Measurements from ENCODE around the gene RNF26.

Gene RNF26

GRCh38 chr11:119309411-119309810 is 24.9 kb upstream of the RNF26 start:
- DNase-seq (no peak), ATAC-seq (no peak)
- H3K27ac Mint-ChIP-seq, result peak overlapping the region in 1 of 2 donors; percentile 87
- H3K27me3 Mint-ChIP-seq, result peaks cover 2% of the 10 kb centered on the region
- peaks cover 37% of the 10 kb centered on the region for H3K4me1 Mint-ChIP-seq
- no peaks in the 10 kb centered on the region for H3K9me3 Mint-ChIP-seq
- no peak overlapping the region for H3K4me3 Mint-ChIP-seq

- ATAC-seq (no peak), DNase-seq (no peak)
- Mint-ChIP-seq H3K9me3 (no peaks in the 10 kb centered on the region), H3K27ac (peak overlapping the region in 1 of 2 donors; percentile 87), H3K27me3 (peaks cover 9% of the 10 kb centered on the region), H3K4me3 (no peak overlapping the region), H3K4me1 (peaks cover 36% of the 10 kb centered on the region)
These were observed 24.2 kb upstream of the RNF26 start for GRCh38 chr11:119309953-119310681.

- Mint-ChIP-seq H3K27me3 (peaks cover 14% of the 10 kb centered on the region), H3K4me1 (peaks cover 36% of the 10 kb centered on the region), H3K9me3 (no peaks in the 10 kb centered on the region), H3K4me3 (no peak overlapping the region), H3K27ac (no peak overlapping the region)
- no peak for ATAC-seq
- no peak for DNase-seq
These were observed 23.7 kb upstream of the RNF26 start for GRCh38 chr11:119310682-119311052.

- ATAC-seq (no peak), DNase-seq (no peak)
- Mint-ChIP-seq H3K4me1 (peaks cover 42% of the 10 kb centered on the region), H3K27me3 (peaks cover 51% of the 10 kb centered on the region), H3K27ac (no peak overlapping the region), H3K9me3 (no peaks in the 10 kb centered on the region), H3K4me3 (peak overlapping the region; percentile 80 to 88)
These were observed 19.6 kb upstream of the RNF26 start for GRCh38 chr11:119314726-119315125.

- ATAC-seq (peak; percentile 74), DNase-seq (peak; percentile 48 to 65)
- peaks cover 48% of the 10 kb centered on the region for H3K4me1 Mint-ChIP-seq
- no peaks in the 10 kb centered on the region for H3K9me3 Mint-ChIP-seq
- H3K27ac Mint-ChIP-seq, result peak overlapping the region; percentile 19 to 80
- H3K27me3 Mint-ChIP-seq, result peaks cover 57% of the 10 kb centered on the region
- H3K4me3 Mint-ChIP-seq, result peak overlapping the region; percentile 80 to 88
These were observed 19.0 kb upstream of the RNF26 start for GRCh38 chr11:119315131-119316015.

GRCh38 chr11:119316016-119316728 is 18.2 kb upstream of the RNF26 start:
- H3K27ac Mint-ChIP-seq, result peak overlapping the region in 1 of 2 donors; percentile 80
- H3K9me3 Mint-ChIP-seq, result no peaks in the 10 kb centered on the region
- peak; percentile 4 for ATAC-seq
- H3K27me3 Mint-ChIP-seq, result peaks cover 57% of the 10 kb centered on the region
- H3K4me1 Mint-ChIP-seq, result peaks cover 48% of the 10 kb centered on the region
- DNase-seq, result no peak
- peak overlapping the region; percentile 80 to 88 for H3K4me3 Mint-ChIP-seq

GRCh38 chr11:119316729-119317591 is 17.4 kb upstream of the RNF26 start, which contains the start of gene MCAM:
Gene MCAM, minus strand, starts transcription at chr11:119317130. Its CDS starts 29 bp downstream, at chr11:119317101.
- H3K27me3 Mint-ChIP-seq, result peaks cover 57% of the 10 kb centered on the region
- H3K4me3 Mint-ChIP-seq, result peak within 1 kb of the TSS; percentile 80 to 88
- ATAC-seq, result no peak
- H3K4me1 Mint-ChIP-seq, result peaks cover 55% of the 10 kb centered on the region
- peak; percentile 30 to 34 for DNase-seq
- H3K9me3 Mint-ChIP-seq, result no peaks in the 10 kb centered on the region
- peak within 1 kb of the TSS in 1 of 2 donors; percentile 80 for H3K27ac Mint-ChIP-seq

- H3K4me1 Mint-ChIP-seq, result peaks cover 61% of the 10 kb centered on the region
- no peaks in the 10 kb centered on the region for H3K9me3 Mint-ChIP-seq
- H3K4me3 Mint-ChIP-seq, result peak overlapping the region; percentile 22 to 54
- DNase-seq (peak in 1 of 2 donors; percentile 10), ATAC-seq (no peak)
- H3K27me3 Mint-ChIP-seq, result peaks cover 57% of the 10 kb centered on the region
- no peak overlapping the region for H3K27ac Mint-ChIP-seq
These were observed 16.6 kb upstream of the RNF26 start for GRCh38 chr11:119317592-119318239.

GRCh38 chr11:119318240-119319135 is 15.8 kb upstream of the RNF26 start:
- DNase-seq, result peak in 1 of 2 donors; percentile 22
- H3K9me3 Mint-ChIP-seq, result no peaks in the 10 kb centered on the region
- peaks cover 57% of the 10 kb centered on the region for H3K27me3 Mint-ChIP-seq
- no peak for ATAC-seq
- peaks cover 65% of the 10 kb centered on the region for H3K4me1 Mint-ChIP-seq
- H3K4me3 Mint-ChIP-seq, result peak overlapping the region; percentile 54 to 60
- H3K27ac Mint-ChIP-seq, result peak overlapping the region in 1 of 2 donors; percentile 81

GRCh38 chr11:119319136-119319699 is 15.1 kb upstream of the RNF26 start:
- Mint-ChIP-seq H3K4me1 (peaks cover 69% of the 10 kb centered on the region), H3K27ac (peak overlapping the region; percentile 51 to 81), H3K27me3 (peaks cover 57% of the 10 kb centered on the region), H3K4me3 (peak overlapping the region; percentile 54 to 60), H3K9me3 (no peaks in the 10 kb centered on the region)
- ATAC-seq, result no peak
- peak in 1 of 2 donors; percentile 9 for DNase-seq

GRCh38 chr11:119319700-119320239 is 14.6 kb upstream of the RNF26 start:
- DNase-seq (no peak), ATAC-seq (no peak)
- Mint-ChIP-seq H3K9me3 (no peaks in the 10 kb centered on the region), H3K4me3 (peak overlapping the region; percentile 72 to 75), H3K4me1 (peaks cover 67% of the 10 kb centered on the region), H3K27ac (peak overlapping the region; percentile 2 to 88), H3K27me3 (peaks cover 52% of the 10 kb centered on the region)

- H3K4me3 Mint-ChIP-seq, result peak overlapping the region; percentile 72 to 75
- no peaks in the 10 kb centered on the region for H3K9me3 Mint-ChIP-seq
- peaks cover 46% of the 10 kb centered on the region for H3K27me3 Mint-ChIP-seq
- no peak for ATAC-seq
- H3K4me1 Mint-ChIP-seq, result peaks cover 61% of the 10 kb centered on the region
- H3K27ac Mint-ChIP-seq, result peak overlapping the region in 1 of 2 donors; percentile 2
- no peak for DNase-seq
These were observed 14.0 kb upstream of the RNF26 start for GRCh38 chr11:119320240-119320775.

Data from stimulated activated naive CD8-positive, alpha-beta T cell treated with anti-CD3 and anti-CD28 coated beads, Interleukin-15, amount 100 ng/mL, for 72 hours (primary cell).